ENCODE measurements around the gene SNX24.

- TF ChIP-seq CEBPB (IDR thresholded peaks at IDR 0.05; ENCODE audit: low read depth, low read length) (no peak), CTCF (conservative IDR thresholded peaks at IDR 0.05; ENCODE audit: low read depth, low read length) (no peak), POLR2A (IDR thresholded peaks at IDR 0.05; ENCODE audit: low read depth, low read length) (no peak), USF2 (IDR thresholded peaks at IDR 0.05; ENCODE audit: low read depth, low read length) (no peak), ELK1 (IDR thresholded peaks at IDR 0.05; ENCODE audit: borderline replicate concordance, low read depth, low read length) (no peak), MAFK (IDR thresholded peaks at IDR 0.05; ENCODE audit: low read depth, low read length) (no peak), BHLHE40 (IDR thresholded peaks at IDR 0.05; ENCODE audit: low read depth, low read length) (no peak), RCOR1 (IDR thresholded peaks at IDR 0.05; ENCODE audit: insufficient replicate concordance, low read length) (no peak), SMC3 (IDR thresholded peaks at IDR 0.05; ENCODE audit: low read depth, low read length) (no peak)
Measured at GRCh38 chr5:122954719-122955118, 109.3 kb downstream of the SNX24 start.
